NCI-H2196 (cell line): Measurements from ENCODE around the gene LONP2.
"Not testable (repeated sequence)": the region's sequence is repeated elsewhere in the genome, so short reads cannot be mapped to it uniquely, and the experiment has no call there.

Source experiments
- DNase-seq: peaks from one replicate; lab custom pipeline; 2025; ENCODE audit not compliant: unreplicated experiment; lab: John Stamatoyannopoulos, UW

The LONP2 gene

GRCh38 chr16:48384520-48385252, 140.6 kb downstream of the LONP2 start:
- DNase-seq, result peak; percentile 17

- peak; percentile 75 for DNase-seq
Measured at GRCh38 chr16:48385253-48386150, 141.4 kb downstream of the LONP2 start, which contains the start of gene SIAH1. Gene SIAH1, minus strand, starts transcription at chr16:48385413. Its CDS starts 22,985 bp downstream, at chr16:48362428.

GRCh38 chr16:48386559-48387312, 142.6 kb downstream of the LONP2 start:
- DNase-seq, result no peak

GRCh38 chr16:48392407-48392806, 148.3 kb downstream of the LONP2 start:
- DNase-seq, result no peak

- no peak for DNase-seq
Measured at GRCh38 chr16:48393485-48394354, 149.6 kb downstream of the LONP2 start.

- DNase-seq, result no peak
Measured at GRCh38 chr16:48394355-48394703, 150.2 kb downstream of the LONP2 start.

- no peak for DNase-seq
Measured at GRCh38 chr16:48395375-48395774, 151.3 kb downstream of the LONP2 start.

- not testable (repeated sequence) for DNase-seq
Measured at GRCh38 chr16:48402547-48402946, 158.4 kb downstream of the LONP2 start.

- no peak for DNase-seq
Measured at GRCh38 chr16:48405153-48405552, 161.1 kb downstream of the LONP2 start.

- DNase-seq, result no peak
Measured at GRCh38 chr16:48405907-48406306, 161.8 kb downstream of the LONP2 start.
